Neural cell (in vitro differentiated cells): Measurements from ENCODE around the gene FAR2. TPM values are rescaled to one million over a fixed set of nuclear protein-coding genes. Genes with fewer than 3 reads are reported as not detected.

Experiments
- H2AFZ ChIP-seq: fragments of 200-600, 300-800 bp; sonication (generic), shearing (Covaris generic); 2 replicates; pipeline ENCODE4 v1.6.0; 2014; ENCODE audit warnings: low read depth, mild to moderate bottlenecking, antibody characterized with exemption, low read length, moderate library complexity
- H3F3A ChIP-seq: fragments of 200-600 bp; shearing (Covaris generic); 2 replicates; pipeline ENCODE4 v1.6.1; 2016; ENCODE audit warnings: mild to moderate bottlenecking, moderate library complexity, mixed read lengths, antibody characterized with exemption, low read length; ENCODE audit not compliant: insufficient read depth, poor library complexity, severe bottlenecking
- H3K27ac ChIP-seq: fragments of 200-600, 300-800 bp; sonication (generic), shearing (Covaris generic); 2 replicates; pipeline ENCODE4 v1.5.1; 2014; ENCODE audit warnings: mild to moderate bottlenecking, low read length, moderate library complexity
- H3K27me3 ChIP-seq: fragments of 300-800, 200-600 bp; sonication (generic), shearing (Covaris generic); 2 replicates; pipeline ENCODE4 v1.6.0; 2014; ENCODE audit warnings: mild to moderate bottlenecking, low read depth, low read length, moderate library complexity; ENCODE audit not compliant: insufficient read depth
- H3K36me3 ChIP-seq: fragments of 300-800, 200-600 bp; sonication (generic), shearing (Covaris generic); 2 replicates; pipeline ENCODE4 v1.5.1; 2014; ENCODE audit warnings: mild to moderate bottlenecking, antibody characterized with exemption, low read length, moderate library complexity; ENCODE audit not compliant: insufficient read depth
- H3K4me2 ChIP-seq: fragments of 300-800, 200-600 bp; sonication (generic), shearing (Covaris generic); 2 replicates; pipeline ENCODE4 v1.6.0; 2014; ENCODE audit warnings: mild to moderate bottlenecking, low read length
- H3K4me3 ChIP-seq: fragments of 300-800, 200-600 bp; sonication (generic), shearing (Covaris generic); 2 replicates; pipeline ENCODE4 v1.5.1; 2014; ENCODE audit warnings: mild to moderate bottlenecking, low read length, moderate library complexity
- H3K79me2 ChIP-seq: fragments of 200-600 bp; shearing (Covaris generic); replicated peaks from 2 replicates; pipeline ENCODE4 v1.6.0; 2014; ENCODE audit warnings: mild to moderate bottlenecking, low read length, moderate library complexity; ENCODE audit not compliant: insufficient read depth
- H3K9ac ChIP-seq: fragments of 300-800, 200-600 bp; sonication (generic), shearing (Covaris generic); 2 replicates; pipeline ENCODE4 v1.6.1; 2016; ENCODE audit warnings: mild to moderate bottlenecking, low read length, mixed read lengths
- H3K9me2 ChIP-seq: fragments of 200-600 bp; shearing (Covaris generic); 2 replicates; pipeline ENCODE4 v1.6.1; 2016; ENCODE audit warnings: mild to moderate bottlenecking, low read length, mixed read lengths; ENCODE audit not compliant: insufficient read depth
- H3K9me3 ChIP-seq: fragments of 200-600, 300-800 bp; sonication (generic), shearing (Covaris generic); 2 replicates; pipeline ENCODE4 v1.6.1; 2016; ENCODE audit warnings: mild to moderate bottlenecking, mixed run types, low read length, moderate library complexity, mixed read lengths
- H4K20me1 ChIP-seq: fragments of 200-600 bp; shearing (Covaris generic); 2 replicates; pipeline ENCODE4 v1.6.1; 2016; ENCODE audit warnings: mild to moderate bottlenecking, mixed run types; ENCODE audit not compliant: insufficient read depth
- CTCF ChIP-seq: fragments of 450-650 bp; IDR thresholded peaks from 2 replicates; pipeline ENCODE4 v1.5.1; 2014; ENCODE audit warnings: antibody characterized with exemption, mild to moderate bottlenecking, moderate library complexity; ENCODE audit not compliant: poor library complexity, severe bottlenecking
- EP300 ChIP-seq: fragments of 450-650 bp; conservative IDR thresholded peaks from 2 replicates; pipeline ENCODE4 v1.6.1; 2014; ENCODE audit warnings: antibody characterized with exemption, mild to moderate bottlenecking, moderate library complexity; ENCODE audit not compliant: poor library complexity, severe bottlenecking
- EZH2 ChIP-seq: fragments of 200-600, 300-800 bp; shearing (Covaris generic), sonication (generic); IDR thresholded peaks from 2 replicates; pipeline ENCODE4 v1.6.1; 2014; ENCODE audit warnings: antibody characterized with exemption, low read length, borderline replicate concordance, mild to moderate bottlenecking; ENCODE audit not compliant: insufficient read depth, poor library complexity, severe bottlenecking
- MXI1 ChIP-seq: fragments of 450-650 bp; conservative IDR thresholded peaks from 2 replicates; pipeline ENCODE4 v1.6.1; 2014; ENCODE audit warnings: antibody characterized with exemption, mild to moderate bottlenecking; ENCODE audit not compliant: poor library complexity, severe bottlenecking
- POLR2AphosphoS5 ChIP-seq: IDR thresholded peaks from 2 replicates; pipeline ENCODE4 v1.6.1; 2012
- RAD21 ChIP-seq: fragments of 450-650 bp; conservative IDR thresholded peaks from 2 replicates; pipeline ENCODE4 v1.6.1; 2014; ENCODE audit warnings: antibody characterized with exemption, mild to moderate bottlenecking, moderate library complexity
- REST ChIP-seq: IDR thresholded peaks from 2 replicates; pipeline ENCODE4 v1.6.1; 2012; ENCODE audit warnings: borderline replicate concordance
- SMC3 ChIP-seq: fragments of 450-650 bp; conservative IDR thresholded peaks from 2 replicates; pipeline ENCODE4 v1.6.1; 2014; ENCODE audit warnings: antibody characterized with exemption, mild to moderate bottlenecking, moderate library complexity; ENCODE audit not compliant: poor library complexity
- TAF1 ChIP-seq: IDR thresholded peaks from 2 replicates; pipeline ENCODE4 v1.6.1; 2012; ENCODE audit warnings: low read depth
- polyA plus RNA-seq: library from polyadenylated mRNA; depleted of rRNA; stranded (reverse); fragments of >200 nt; gene quantifications from 2 replicates; pipeline ENCODE4 v1.2.3, GENCODE V29; 2014

Gene FAR2
- polyA plus RNA-seq, 1 donor from 2014 or later, result 0.99 TPM

GRCh38 chr12:29241821-29242591 is 92.9 kb downstream of the FAR2 start:
- Histone ChIP-seq H3K9ac (no peak overlapping the region), H3F3A (peaks cover 2% of the 10 kb centered on the region), H3K27me3 (no peaks in the 10 kb centered on the region), H3K9me2 (no peaks in the 10 kb centered on the region), H3K79me2 (no peaks in the 10 kb centered on the region), H2AFZ (no peak overlapping the region), H3K4me2 (no peak overlapping the region), H3K27ac (peak overlapping the region; percentile 29), H3K4me3 (no peak overlapping the region), H3K36me3 (no peaks in the 10 kb centered on the region), H3K9me3 (no peaks in the 10 kb centered on the region), H4K20me1 (no peaks in the 10 kb centered on the region)
- TF ChIP-seq SMC3 (peak; percentile 43), EP300 (peak; percentile 54), TAF1 (no peak), MXI1 (no peak), POLR2AphosphoS5 (peak; percentile 65), EZH2 (no peak), RAD21 (peak; percentile 51), REST (peak; percentile 61), CTCF (peak; percentile 52)

GRCh38 chr12:29242921-29243431 is 93.9 kb downstream of the FAR2 start:
- TF ChIP-seq POLR2AphosphoS5 (no peak), MXI1 (no peak), REST (no peak), CTCF (no peak), TAF1 (no peak), SMC3 (no peak), EZH2 (no peak), EP300 (no peak), RAD21 (no peak)
- no peak overlapping the region for H3K4me2 ChIP-seq

More at GRCh38 chr12:29242921-29243431, 93.9 kb downstream of the FAR2 start:
- Histone ChIP-seq H3F3A (peaks cover 2% of the 10 kb centered on the region), H3K27me3 (no peaks in the 10 kb centered on the region), H3K27ac (no peak overlapping the region), H3K9me2 (no peaks in the 10 kb centered on the region), H3K4me3 (no peak overlapping the region), H2AFZ (no peak overlapping the region), H3K36me3 (no peaks in the 10 kb centered on the region), H3K9me3 (no peaks in the 10 kb centered on the region), H3K9ac (no peak overlapping the region), H3K79me2 (no peaks in the 10 kb centered on the region), H4K20me1 (no peaks in the 10 kb centered on the region)
